HG02870 (cell line): ENCODE results near the gene RALGPS1.

ENCODE experiments used
- ATAC-seq: cut with Tn5 transposase; IDR thresholded peaks from one replicate; pipeline ENCODE4 v1.9.1; 2021; ENCODE audit warnings: mild to moderate bottlenecking, moderate library complexity; ENCODE audit not compliant: unreplicated experiment

The RALGPS1 gene

GRCh38 chr9:127076860-127077643, 162.5 kb downstream of the RALGPS1 start:
- ATAC-seq = no peak

- ATAC-seq = no peak
These were observed 163.0 kb downstream of the RALGPS1 start for GRCh38 chr9:127077644-127077946.

DNA sequence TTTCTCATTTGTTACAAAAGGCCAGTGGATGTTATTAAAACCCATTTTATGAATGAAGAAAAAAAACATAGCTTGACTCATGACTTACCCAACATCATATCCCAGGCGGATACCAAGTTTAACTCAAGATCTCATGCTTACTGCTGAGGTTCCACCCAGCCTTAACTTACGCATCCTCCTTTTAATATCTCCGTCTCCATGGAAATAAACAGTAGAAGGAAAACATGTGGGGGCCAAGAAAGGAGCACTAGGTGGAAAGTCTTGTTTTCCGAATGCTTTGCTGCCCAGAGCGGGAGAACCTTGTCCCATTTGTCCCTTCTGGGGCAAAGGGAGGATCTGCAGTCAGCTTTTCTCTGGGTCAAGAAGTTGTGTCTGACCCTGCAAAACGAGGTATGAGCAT, 163.8 kb downstream of the RALGPS1 start:
- no peak for ATAC-seq

- ATAC-seq = no peak
These were observed 164.4 kb downstream of the RALGPS1 start for GRCh38 chr9:127078988-127079387.

GRCh38 chr9:127079446-127080140, 165.0 kb downstream of the RALGPS1 start:
- ATAC-seq = no peak

GRCh38 chr9:127081250-127082185, 166.9 kb downstream of the RALGPS1 start:
- ATAC-seq = no peak

GRCh38 chr9:127083138-127083980, 168.8 kb downstream of the RALGPS1 start:
- ATAC-seq = no peak

- ATAC-seq = no peak
These were observed 169.8 kb downstream of the RALGPS1 start for GRCh38 chr9:127084076-127085039.

GRCh38 chr9:127085186-127085585, 170.6 kb downstream of the RALGPS1 start:
- ATAC-seq = no peak

- no peak for ATAC-seq
These were observed 172.2 kb downstream of the RALGPS1 start for GRCh38 chr9:127086771-127087170.

GRCh38 chr9:127087411-127087810, 172.8 kb downstream of the RALGPS1 start:
- ATAC-seq = no peak

GRCh38 chr9:127087836-127088235, 173.3 kb downstream of the RALGPS1 start:
- no peak for ATAC-seq

DNA sequence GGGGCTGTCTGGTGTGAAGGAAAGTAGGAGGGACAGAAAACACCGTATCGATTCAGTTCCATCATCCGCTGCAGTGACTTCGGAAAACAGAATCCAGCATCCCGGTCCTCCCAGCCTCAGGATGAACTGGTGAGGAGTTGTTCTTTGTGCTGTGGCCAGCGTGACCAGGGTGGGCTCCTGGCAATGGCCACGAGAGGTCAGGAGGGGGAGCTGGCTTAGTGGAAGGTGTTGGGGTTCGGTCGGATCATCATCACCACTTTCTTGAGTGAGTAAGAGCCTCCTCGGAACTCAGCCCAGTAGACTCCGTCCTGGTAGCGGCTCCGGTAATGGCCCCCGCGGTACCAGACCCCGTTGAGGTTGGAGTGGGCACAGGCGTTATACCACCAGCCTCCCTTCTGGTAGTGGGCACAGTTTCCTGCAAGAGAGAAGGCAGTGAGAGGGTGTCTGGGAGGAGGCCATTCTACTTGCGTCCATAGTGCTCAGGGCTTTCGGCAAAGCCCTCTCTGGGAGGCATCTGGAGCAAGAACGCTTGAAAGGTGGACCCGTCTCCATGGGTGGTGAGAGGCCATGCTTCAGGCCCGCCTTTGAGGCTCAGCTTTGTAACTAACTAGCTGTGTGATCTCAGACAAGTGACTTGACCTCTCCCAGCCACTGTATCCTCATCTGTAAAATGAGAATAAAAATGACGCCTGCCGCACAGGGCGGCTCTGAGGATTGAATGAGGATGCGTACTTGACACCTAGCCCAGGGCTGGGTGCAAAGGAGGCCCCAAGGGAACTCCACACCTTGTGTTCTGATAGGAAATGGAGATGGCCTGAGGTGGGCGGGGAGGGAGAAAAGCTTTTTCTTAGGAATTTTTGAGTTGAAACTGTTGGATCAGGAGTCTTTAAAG, 174.4 kb downstream of the RALGPS1 start:
- no peak for ATAC-seq

GRCh38 chr9:127089631-127090081, 175.1 kb downstream of the RALGPS1 start:
- ATAC-seq = no peak

DNA sequence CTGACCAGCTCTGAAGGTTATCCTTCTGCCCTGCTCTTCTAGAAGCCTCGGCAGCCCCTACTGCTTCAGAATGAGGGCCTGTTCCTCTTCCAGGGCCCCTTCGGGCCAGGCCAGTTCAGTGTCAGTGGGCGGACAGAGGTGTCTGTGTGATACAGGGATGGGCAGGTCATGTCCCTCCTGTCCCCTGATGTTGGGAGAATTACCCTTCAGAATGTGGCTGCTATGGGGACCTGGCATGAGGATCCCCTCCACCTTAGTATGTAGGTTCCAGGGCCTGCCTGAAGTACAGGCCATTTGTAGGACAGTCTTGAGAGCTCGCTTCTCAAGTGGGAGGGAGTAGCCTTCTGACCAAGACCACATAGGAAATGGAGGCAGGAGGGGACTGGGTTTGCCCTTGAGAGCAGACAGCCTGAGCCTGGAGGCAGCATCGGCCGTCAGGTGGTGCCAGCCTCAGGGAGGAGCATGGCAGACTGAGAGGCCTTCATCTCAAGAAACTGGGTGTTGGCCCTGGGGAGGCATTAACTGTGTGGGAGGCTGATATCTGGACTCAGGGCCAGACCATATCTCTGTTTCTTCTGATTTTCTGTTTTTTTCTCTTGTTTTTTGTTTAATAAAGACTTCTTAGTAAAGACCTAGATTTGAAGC, 175.9 kb downstream of the RALGPS1 start:
- no peak for ATAC-seq

DNA sequence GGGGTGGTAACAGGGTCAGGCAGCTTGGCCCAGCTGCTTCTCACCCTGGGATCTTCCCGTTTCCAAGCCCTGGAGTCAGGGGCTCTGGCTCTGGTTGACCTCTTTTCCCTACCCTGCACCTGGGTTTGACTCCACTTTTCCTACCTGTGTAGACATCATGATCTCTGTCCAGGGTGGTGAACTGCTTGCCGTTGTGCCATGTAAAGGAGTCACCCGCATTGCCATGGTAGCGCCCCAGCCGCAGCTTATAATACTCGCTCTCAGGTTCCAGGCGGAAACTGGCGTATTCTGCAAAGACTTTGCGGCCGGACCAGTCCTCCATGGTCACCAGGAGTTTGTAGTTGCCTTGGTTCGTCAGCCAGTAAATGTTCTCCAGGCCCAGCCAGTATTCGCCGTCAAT, 176.9 kb downstream of the RALGPS1 start:
- no peak for ATAC-seq

DNA sequence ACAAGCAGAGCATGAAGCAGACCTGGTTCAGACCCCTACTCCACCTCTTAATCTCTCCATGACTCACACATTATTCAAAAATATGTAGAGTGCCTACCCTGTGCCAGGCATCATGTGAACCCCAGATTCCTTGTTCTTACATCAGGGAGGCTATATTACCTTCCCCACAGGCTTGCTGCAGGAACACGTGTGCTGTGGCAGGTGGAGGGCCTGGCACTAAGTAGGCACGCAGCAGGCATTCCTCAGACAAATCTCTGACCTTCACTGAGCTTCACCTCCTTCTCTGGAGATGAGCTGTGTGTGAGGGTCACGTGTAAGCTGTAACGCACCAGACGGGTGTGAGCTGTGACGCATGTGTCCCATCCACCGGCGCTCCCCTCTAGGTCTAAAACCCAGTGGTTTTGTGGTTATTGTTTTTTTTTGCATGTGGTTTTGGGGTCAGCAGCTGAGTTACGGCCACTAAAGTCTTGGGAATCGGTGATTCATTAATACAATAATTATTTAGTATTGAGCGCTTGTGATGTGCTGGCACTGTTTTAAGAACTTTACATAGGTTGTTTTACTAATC, 177.5 kb downstream of the RALGPS1 start:
- ATAC-seq = no peak
